Stimulated activated naive CD8-positive, alpha-beta T cell treated with anti-CD3 and anti-CD28 coated beads, Interleukin-15, Interleukin-2, amounts not matched to agents 100 ng/mL and 50 ng/mL, for 24 hours (primary cell): ENCODE data around the gene LURAP1L.

Experiments used
- H3K27ac Mint-ChIP-seq: one replicate; pipeline ENCODE4 v1.8.0; 2021; ENCODE audit warnings: mild to moderate bottlenecking, mixed read lengths
- H3K27me3 Mint-ChIP-seq: one replicate; pipeline ENCODE4 v1.8.0; 2021; ENCODE audit warnings: mixed read lengths
- H3K36me3 Mint-ChIP-seq: one replicate; pipeline ENCODE4 v1.8.0; 2021; ENCODE audit warnings: low read depth, mixed read lengths
- H3K4me1 Mint-ChIP-seq: one replicate; pipeline ENCODE4 v1.8.0; 2021; ENCODE audit warnings: low read depth, mixed read lengths
- H3K4me3 Mint-ChIP-seq: one replicate; pipeline ENCODE4 v1.8.0; 2021; ENCODE audit warnings: mild to moderate bottlenecking, mixed read lengths
- H3K9me3 Mint-ChIP-seq: one replicate; pipeline ENCODE4 v1.8.0; 2021; ENCODE audit warnings: mixed read lengths

LURAP1L gene

GRCh38 chr9:12765088-12765798 is 9.6 kb upstream of the LURAP1L start:
- Mint-ChIP-seq H3K27me3 (no peaks in the 10 kb centered on the region), H3K9me3 (no peaks in the 10 kb centered on the region), H3K27ac (no peak overlapping the region), H3K4me3 (no peak overlapping the region), H3K4me1 (no peaks in the 10 kb centered on the region), H3K36me3 (no peaks in the 10 kb centered on the region)

- peaks cover 3% of the 10 kb centered on the region for H3K27me3 Mint-ChIP-seq
- H3K4me1 Mint-ChIP-seq, result no peaks in the 10 kb centered on the region
- H3K27ac Mint-ChIP-seq, result no peak overlapping the region
- H3K9me3 Mint-ChIP-seq, result no peaks in the 10 kb centered on the region
- no peak overlapping the region for H3K4me3 Mint-ChIP-seq
- no peaks in the 10 kb centered on the region for H3K36me3 Mint-ChIP-seq
Observed at GRCh38 chr9:12766357-12766756, 8.5 kb upstream of the LURAP1L start.

GRCh38 chr9:12770261-12770660 is 4.6 kb upstream of the LURAP1L start:
- H3K27ac Mint-ChIP-seq, result no peak overlapping the region
- peaks cover 5% of the 10 kb centered on the region for H3K4me1 Mint-ChIP-seq
- no peaks in the 10 kb centered on the region for H3K9me3 Mint-ChIP-seq
- no peak overlapping the region for H3K4me3 Mint-ChIP-seq
- H3K27me3 Mint-ChIP-seq, result peaks cover 14% of the 10 kb centered on the region
- H3K36me3 Mint-ChIP-seq, result no peaks in the 10 kb centered on the region

- Mint-ChIP-seq H3K36me3 (no peaks in the 10 kb centered on the region), H3K4me3 (no peak overlapping the region), H3K9me3 (no peaks in the 10 kb centered on the region), H3K27ac (no peak overlapping the region), H3K4me1 (peaks cover 11% of the 10 kb centered on the region), H3K27me3 (peaks cover 24% of the 10 kb centered on the region)
Observed at GRCh38 chr9:12771891-12772290, 2.9 kb upstream of the LURAP1L start.

GRCh38 chr9:12773562-12773961 is 1.3 kb upstream of the LURAP1L start:
- H3K27me3 Mint-ChIP-seq, result peaks cover 28% of the 10 kb centered on the region
- no peaks in the 10 kb centered on the region for H3K36me3 Mint-ChIP-seq
- peaks cover 11% of the 10 kb centered on the region for H3K4me1 Mint-ChIP-seq
- H3K27ac Mint-ChIP-seq, result no peak overlapping the region
- H3K4me3 Mint-ChIP-seq, result no peak overlapping the region
- H3K9me3 Mint-ChIP-seq, result no peaks in the 10 kb centered on the region

- Mint-ChIP-seq H3K9me3 (no peaks in the 10 kb centered on the region), H3K4me3 (no peak overlapping the region), H3K27me3 (peaks cover 28% of the 10 kb centered on the region), H3K4me1 (peaks cover 11% of the 10 kb centered on the region), H3K36me3 (no peaks in the 10 kb centered on the region), H3K27ac (no peak overlapping the region)
Observed at GRCh38 chr9:12775679-12776512, 1.1 kb downstream of the LURAP1L start.

- Mint-ChIP-seq H3K27ac (no peak overlapping the region), H3K9me3 (no peaks in the 10 kb centered on the region), H3K4me3 (no peak overlapping the region), H3K36me3 (no peaks in the 10 kb centered on the region), H3K27me3 (peaks cover 25% of the 10 kb centered on the region), H3K4me1 (peaks cover 11% of the 10 kb centered on the region)
Observed at GRCh38 chr9:12776513-12777055, 1.8 kb downstream of the LURAP1L start.

GRCh38 chr9:12777121-12778022 is 2.6 kb downstream of the LURAP1L start:
- H3K36me3 Mint-ChIP-seq, result no peaks in the 10 kb centered on the region
- no peak overlapping the region for H3K4me3 Mint-ChIP-seq
- peaks cover 11% of the 10 kb centered on the region for H3K4me1 Mint-ChIP-seq
- peaks cover 25% of the 10 kb centered on the region for H3K27me3 Mint-ChIP-seq
- H3K27ac Mint-ChIP-seq, result no peak overlapping the region
- H3K9me3 Mint-ChIP-seq, result peaks cover 4% of the 10 kb centered on the region

GRCh38 chr9:12778389-12778788 is 3.6 kb downstream of the LURAP1L start:
- no peak overlapping the region for H3K4me3 Mint-ChIP-seq
- no peak overlapping the region for H3K27ac Mint-ChIP-seq
- H3K36me3 Mint-ChIP-seq, result no peaks in the 10 kb centered on the region
- H3K4me1 Mint-ChIP-seq, result peaks cover 11% of the 10 kb centered on the region
- peaks cover 25% of the 10 kb centered on the region for H3K27me3 Mint-ChIP-seq
- peaks cover 7% of the 10 kb centered on the region for H3K9me3 Mint-ChIP-seq

GRCh38 chr9:12781226-12781733 is 6.5 kb downstream of the LURAP1L start:
- peaks cover 13% of the 10 kb centered on the region for H3K9me3 Mint-ChIP-seq
- peaks cover 9% of the 10 kb centered on the region for H3K27me3 Mint-ChIP-seq
- no peak overlapping the region for H3K4me3 Mint-ChIP-seq
- no peaks in the 10 kb centered on the region for H3K36me3 Mint-ChIP-seq
- H3K27ac Mint-ChIP-seq, result no peak overlapping the region
- peaks cover 4% of the 10 kb centered on the region for H3K4me1 Mint-ChIP-seq

GRCh38 chr9:12783767-12784460 is 9.1 kb downstream of the LURAP1L start:
- H3K4me1 Mint-ChIP-seq, result no peaks in the 10 kb centered on the region
- no peaks in the 10 kb centered on the region for H3K36me3 Mint-ChIP-seq
- no peaks in the 10 kb centered on the region for H3K27me3 Mint-ChIP-seq
- no peak overlapping the region for H3K27ac Mint-ChIP-seq
- H3K4me3 Mint-ChIP-seq, result no peak overlapping the region
- peaks cover 13% of the 10 kb centered on the region for H3K9me3 Mint-ChIP-seq

GRCh38 chr9:12784461-12785259 is 9.8 kb downstream of the LURAP1L start:
- Mint-ChIP-seq H3K36me3 (no peaks in the 10 kb centered on the region), H3K9me3 (peaks cover 13% of the 10 kb centered on the region), H3K4me1 (no peaks in the 10 kb centered on the region), H3K27me3 (no peaks in the 10 kb centered on the region), H3K27ac (no peak overlapping the region), H3K4me3 (no peak overlapping the region)

- Mint-ChIP-seq H3K4me1 (no peaks in the 10 kb centered on the region), H3K27ac (no peak overlapping the region), H3K36me3 (no peaks in the 10 kb centered on the region), H3K4me3 (no peak overlapping the region), H3K9me3 (peaks cover 13% of the 10 kb centered on the region), H3K27me3 (no peaks in the 10 kb centered on the region)
Observed at GRCh38 chr9:12785260-12785770, 10.5 kb downstream of the LURAP1L start.
